CD4-positive, alpha-beta T cell treated with Interleukin-6 for 4 hours (primary cell): ENCODE data around the gene ZC3H11A.
"Not testable (repeated sequence)": the region's sequence is repeated elsewhere in the genome, so short reads cannot be mapped to it uniquely, and the experiment has no call there.

Experiments
- DNase-seq: peaks from one replicate; pipeline ENCODE4 v3.0.0-alpha.2; 2020; ENCODE audit warnings: mixed read lengths

The ZC3H11A gene

DNA sequence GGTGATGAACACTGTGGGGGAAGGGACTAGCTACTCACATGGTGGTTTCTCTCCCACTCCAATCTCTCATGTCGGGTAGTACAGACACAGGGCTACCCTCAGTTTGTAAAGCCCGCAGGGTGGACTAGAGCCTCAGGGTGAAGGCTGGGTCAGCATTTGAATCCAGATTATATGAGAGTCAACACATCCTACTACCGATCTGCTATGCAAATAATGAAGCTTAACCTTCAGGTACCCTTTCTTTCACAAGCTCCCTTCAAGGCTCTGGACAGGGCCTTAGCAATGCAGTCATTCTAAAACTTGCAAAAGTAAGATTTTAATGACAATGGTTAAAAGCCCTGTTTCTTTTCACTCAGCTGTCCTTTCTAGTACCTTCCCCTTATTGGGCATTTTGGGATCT, 5.5 kb upstream of the ZC3H11A start:
- no peak for DNase-seq

DNA sequence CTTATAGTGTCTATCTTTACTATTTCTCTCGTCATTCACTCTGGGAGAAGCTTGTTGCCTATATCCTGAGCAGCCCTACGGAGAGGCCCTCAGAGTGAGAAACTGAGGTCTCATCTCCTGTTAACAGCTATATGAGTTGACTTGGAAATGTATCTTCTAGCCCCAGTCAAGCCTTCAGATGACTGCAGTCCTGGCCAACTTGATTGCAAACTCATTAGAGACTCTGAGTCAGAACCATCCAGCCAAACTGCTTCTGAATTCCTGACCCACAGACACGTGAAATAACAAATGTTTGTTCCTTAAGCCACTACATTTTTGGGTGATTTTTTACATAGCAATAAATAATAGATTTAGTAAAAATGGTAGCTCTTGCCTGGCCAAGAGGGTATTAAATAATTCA, 3.9 kb upstream of the ZC3H11A start:
- DNase-seq, result no peak

DNA sequence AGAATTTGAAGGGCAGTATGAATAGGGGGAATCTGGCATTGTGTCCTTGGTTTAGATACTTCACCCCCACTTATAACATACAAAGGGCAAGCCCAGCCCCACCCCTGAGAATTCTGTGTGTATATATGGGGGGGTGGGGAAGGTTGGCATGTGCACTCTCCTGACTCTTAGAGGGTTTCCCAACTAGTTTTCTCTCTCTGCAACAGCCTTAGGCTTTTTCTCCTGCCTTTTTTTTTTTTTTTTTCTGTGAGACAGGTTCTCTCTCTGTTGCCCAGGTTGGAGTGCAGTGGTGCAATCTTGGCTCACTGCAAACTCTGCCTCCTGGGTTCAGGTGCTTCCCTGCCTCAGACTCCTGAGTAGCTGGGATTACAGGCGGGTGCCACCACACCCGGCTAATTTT, 2.9 kb upstream of the ZC3H11A start:
- no peak for DNase-seq

DNA sequence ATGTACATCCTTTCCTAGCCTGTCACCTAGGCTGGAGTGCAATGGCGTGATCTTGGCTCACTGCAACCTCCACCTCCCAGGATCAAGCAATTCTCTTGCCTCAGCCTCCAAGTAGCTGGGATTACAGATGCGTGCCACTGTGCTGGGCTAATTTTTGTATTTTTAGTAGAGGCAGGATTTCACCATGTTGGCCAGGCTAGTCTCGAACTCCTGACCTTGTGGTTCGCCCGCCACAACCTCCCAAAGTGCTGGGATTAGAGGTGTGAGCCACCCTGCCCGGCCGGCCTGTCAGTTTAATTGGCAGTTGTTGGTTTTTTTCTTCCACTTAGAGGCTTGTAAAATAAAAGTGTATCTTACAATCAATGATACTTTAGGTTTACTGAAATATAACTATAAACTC, 1.9 kb upstream of the ZC3H11A start:
- DNase-seq, result not testable (repeated sequence)

DNA sequence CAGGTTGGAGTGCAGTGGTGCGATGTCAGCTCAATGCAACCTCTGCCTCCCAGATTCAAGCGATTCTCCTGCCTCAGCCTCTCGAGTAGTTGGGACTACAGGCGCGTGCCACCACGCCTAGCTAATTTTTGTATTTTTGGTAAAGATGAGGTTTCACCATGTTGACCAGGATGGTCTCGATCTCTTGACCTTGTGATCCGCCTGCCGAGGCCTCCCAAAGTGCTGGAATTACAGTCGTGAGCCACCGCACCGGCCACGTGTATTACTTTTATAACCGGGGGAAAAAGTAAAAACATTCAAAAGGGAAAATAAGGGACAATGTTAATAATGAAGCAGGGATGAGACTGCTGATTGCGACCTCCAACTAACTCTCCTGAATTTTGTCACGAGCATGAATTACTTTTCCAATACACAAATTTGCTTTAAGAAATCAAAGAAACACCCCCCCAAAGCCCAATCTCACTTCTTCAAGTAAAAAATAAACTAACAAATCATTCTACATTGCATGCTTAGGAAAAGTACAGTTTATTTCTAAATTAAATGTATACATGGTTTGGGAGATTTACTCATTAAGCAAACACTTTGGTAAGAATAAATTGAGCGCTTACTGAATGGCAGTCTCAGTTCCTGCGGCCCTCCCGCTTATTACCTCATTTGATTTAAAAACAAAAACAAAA, 521 bp upstream of the ZC3H11A start:
- DNase-seq, result no peak

DNA sequence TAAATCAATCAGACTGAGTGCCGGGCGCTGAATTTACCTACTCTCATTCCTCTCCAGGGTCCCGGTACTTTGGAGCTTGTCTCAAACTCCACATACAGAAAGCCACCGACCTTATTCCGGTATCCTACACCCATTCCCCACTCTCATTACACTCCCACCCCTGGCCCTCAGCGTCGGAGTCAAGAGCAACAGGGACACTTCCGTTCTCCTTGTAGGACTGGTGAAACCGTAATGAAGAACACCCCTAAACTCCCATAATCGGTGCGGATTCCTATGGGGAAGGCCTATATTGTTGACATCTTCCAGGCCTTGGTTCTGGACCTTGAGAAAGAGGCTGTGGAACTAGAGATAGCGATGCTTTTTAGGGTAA, 798 bp downstream of the ZC3H11A start:
- peak; percentile 32 for DNase-seq

DNA sequence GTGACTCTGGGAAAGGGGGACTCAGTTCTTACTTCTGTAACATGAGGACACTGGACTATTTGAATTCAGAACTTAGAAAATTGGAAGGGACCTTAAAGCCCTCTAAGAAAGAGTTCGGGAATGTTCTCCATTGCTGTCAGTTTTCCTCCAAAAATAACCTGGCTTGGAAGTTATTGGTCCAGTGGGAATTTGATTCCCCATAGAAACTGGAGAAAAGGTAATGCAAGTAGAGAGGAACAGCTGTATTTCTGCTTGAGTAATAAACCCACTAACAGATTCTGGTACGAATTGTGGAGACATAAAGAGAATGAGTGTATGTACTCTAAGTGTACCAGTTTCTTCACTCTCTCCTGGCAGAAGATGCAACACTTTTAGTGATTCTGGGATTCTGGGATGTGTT, 1.8 kb downstream of the ZC3H11A start:
- no peak for DNase-seq

DNA sequence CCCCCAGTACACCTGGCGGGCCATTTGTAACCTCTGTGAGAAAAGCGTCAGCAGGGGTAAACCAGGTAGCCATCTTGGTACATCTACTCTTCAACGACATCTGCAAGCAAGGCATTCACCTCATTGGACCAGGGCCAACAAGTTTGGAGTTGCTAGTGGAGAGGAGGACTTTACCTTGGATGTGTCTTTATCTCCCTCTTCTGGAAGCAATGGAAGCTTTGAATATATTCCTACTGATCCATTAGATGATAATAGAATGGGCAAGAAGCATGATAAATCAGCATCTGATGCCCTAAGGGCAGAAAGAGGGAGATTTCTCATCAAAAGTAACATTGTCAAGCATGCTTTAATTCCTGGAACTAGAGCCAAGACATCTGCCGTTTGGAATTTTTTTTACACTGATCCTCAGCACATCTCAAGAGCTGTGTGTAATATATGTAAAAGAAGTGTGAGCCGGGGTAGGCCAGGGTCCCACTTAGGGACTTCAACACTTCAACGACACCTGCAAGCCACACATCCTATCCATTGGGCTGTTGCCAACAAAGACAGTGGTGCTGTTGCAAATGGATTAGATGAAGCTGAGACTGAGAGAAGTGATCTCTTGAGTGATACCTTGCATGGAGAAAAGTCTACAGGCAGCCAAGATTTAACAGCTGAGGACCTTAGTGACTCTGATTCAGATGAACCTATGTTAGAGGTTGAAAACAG, 2.7 kb downstream of the ZC3H11A start:
- DNase-seq, result no peak

DNA sequence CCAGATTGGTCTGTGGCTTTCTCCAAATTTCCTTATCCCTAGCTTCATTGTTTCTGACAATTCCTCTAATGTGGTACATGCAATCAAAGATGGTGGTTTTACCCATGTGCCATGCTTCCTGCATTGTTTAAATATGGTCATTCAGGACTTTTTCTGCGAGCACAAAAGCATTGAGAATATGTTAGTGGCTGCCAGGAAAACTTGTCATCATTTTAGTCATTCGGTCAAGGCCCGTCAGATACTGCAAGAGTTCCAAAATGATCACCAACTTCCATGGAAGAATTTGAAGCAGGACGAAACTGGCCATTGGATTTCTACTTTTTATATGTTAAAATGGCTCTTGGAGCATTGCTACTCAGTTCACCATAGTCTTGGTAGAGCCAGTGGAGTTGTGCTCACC, 3.7 kb downstream of the ZC3H11A start:
- DNase-seq, result no peak

DNA sequence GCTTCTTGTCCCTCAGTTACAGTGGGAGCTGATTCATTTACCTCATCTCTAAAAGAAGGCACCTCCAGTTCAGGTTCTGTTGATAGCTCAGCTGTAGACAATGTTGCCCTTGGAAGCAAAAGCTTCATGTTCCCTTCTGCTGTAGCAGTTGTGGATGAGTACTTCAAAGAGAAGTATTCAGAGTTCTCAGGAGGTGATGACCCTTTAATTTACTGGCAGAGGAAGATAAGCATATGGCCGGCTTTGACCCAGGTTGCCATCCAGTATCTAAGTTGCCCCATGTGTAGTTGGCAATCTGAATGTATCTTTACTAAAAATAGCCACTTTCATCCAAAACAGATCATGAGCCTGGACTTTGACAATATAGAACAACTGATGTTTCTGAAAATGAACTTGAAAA, 4.5 kb downstream of the ZC3H11A start:
- DNase-seq, result no peak

DNA sequence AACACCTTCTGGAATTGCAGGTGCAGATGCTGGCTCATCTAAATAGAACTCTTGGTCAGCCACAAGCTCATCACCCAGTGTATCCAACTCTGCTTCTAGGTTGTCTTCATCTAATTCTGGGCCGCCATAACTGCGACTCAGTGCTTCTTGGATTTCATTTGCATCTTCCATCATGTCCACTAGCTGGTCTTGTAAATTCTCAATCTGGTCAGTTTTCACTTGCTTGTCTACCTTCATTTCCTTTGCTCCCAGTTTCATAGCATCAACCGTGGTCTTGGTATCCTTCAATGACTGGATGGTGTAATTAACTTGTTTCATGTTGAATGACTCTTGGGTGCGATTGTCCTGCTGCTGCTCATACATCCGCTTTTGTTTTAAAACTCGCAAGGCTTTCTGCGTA, 10.3 kb downstream of the ZC3H11A start:
- DNase-seq, result no peak

DNA sequence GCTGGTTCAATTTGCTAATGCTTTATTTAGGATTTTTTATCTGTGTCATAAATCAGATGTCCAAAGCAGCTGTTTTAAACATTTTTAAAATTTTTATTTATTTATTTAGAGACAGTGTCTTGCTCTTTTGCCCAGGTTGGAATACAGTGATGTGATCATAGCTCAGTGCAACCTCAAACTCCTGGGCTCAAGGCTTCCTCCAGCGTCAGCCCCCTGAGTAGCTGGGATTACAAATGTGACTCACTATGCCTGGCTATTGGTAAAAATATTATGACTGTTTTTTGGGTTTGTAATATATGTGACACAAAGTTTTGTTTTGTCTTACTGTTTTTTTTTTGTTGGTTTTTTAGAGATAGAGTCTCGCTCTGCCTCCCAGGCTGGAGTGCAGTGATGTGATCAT, 11.8 kb downstream of the ZC3H11A start:
- no peak for DNase-seq

DNA sequence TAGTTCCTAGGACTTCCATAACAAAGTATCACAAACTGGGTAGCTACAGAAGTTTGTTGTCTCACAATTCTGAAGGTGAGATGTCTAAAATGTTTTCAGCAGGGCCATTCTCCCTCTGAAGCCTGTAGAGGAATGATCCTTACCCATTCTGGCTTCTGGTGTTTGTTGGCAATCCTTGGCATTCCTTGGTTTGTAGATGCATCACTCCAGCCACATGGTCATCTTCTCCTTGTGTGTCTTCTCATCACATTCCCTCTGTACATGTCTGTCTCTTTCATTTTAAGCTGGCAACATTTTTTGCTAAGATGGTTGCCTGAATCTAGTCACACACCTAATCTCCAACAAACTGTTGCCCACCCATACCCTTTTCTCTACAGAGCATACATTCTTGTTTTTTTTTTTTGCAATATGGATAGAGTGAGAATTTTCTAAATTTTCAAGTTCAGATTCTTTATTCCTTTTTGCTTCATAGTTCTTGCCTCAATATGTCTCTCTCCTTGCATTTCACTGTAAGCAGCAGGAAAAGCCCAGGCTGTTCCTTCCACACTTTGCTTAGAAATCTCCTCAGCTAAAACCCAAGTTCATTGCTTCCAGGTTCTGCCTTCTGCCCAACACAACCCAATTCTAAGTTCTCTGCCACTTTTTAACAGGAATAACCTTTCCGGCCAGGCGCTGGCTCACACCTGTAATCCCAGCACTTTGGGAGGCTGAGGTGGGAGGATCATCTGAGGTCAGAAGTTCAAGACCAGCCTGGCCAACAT, 18.3 kb downstream of the ZC3H11A start:
- DNase-seq, result no peak

DNA sequence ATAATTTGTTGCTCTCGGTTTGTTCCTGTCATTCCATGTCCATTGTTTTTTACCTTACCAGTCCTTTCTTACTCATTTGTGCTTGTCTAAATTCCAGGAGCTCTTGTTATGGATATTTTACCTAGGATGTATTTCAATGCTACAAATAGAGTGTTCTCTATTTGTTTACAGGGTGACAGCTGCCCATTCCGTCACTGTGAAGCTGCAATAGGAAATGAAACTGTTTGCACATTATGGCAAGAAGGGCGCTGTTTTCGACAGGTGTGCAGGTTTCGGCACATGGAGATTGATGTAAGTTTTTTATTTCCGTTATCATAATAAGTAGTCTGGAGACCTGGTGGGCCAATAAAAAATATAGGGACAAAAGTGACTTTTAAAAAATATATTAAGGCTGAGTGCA, 23.0 kb downstream of the ZC3H11A start:
- no peak for DNase-seq

DNA sequence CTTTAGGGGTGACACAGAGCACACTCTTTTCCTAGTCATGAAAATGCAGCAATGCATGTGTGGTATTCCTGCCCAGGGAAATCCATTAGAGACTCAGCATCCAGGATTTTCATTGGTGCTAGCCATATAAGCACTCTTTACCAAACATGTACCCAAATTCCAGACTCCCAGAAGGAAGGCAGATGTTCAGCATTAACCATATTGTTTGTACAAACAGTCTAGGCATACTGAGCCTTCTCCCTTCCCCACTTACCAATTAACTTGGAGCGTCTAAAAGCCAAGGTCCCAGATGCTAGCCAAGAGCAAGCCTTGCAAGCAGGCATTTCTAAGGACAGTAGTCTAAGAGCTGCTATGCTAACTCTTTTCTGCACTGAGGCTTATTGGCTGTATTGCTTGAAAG, 27.9 kb downstream of the ZC3H11A start:
- DNase-seq, result no peak

DNA sequence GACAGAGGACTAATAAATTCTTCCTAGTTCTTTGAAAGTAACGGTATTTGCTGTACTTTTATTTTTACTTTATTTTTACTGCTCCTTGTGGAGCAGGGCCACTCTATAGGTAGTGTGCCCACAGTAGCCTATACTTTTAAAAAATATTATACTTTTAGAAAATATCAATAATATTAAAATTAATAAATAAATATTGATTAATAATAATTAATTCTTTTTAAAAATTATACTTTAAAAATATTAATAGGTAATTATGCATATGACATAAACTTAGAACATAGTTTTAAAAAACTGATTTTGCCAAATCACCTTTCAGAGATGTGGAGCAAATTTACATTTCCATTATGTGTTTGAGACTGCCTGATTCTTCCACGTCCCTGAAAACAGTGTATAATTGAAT, 30.8 kb downstream of the ZC3H11A start:
- no peak for DNase-seq

DNA sequence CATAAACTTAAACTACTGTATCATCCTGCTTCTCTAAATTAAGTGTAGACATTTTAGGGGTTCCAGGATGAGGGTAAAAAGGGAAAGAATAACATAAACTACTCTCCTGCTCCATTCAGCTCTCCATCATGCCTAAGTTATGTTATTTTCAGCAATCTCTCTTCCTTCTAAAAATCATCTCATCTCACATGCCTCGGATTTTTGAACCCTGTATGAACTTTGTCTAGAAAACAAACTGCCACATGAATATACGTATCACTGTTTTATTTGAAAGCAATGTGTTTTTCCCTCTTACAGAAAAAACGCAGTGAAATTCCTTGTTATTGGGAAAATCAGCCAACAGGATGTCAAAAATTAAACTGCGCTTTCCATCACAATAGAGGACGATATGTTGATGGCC, 32.6 kb downstream of the ZC3H11A start:
- no peak for DNase-seq

DNA sequence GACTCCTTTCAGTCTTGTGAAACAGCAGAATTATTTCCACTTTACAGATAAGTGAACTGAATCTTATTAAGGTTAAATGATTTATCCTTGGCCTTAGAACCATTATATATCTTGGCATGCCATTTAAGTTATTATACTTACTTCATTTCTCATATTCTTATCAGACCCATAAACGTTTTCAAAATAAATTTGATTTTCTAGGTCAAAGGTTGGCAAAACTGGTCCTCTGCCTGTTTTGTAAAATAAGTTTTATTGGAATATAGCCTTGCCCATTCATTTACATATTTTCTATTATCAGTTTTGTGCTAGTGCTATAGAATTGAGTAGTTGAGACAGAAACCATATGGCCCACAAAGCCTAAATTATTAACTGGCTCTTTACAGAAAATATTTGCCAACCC, 33.1 kb downstream of the ZC3H11A start:
- DNase-seq, result no peak

DNA sequence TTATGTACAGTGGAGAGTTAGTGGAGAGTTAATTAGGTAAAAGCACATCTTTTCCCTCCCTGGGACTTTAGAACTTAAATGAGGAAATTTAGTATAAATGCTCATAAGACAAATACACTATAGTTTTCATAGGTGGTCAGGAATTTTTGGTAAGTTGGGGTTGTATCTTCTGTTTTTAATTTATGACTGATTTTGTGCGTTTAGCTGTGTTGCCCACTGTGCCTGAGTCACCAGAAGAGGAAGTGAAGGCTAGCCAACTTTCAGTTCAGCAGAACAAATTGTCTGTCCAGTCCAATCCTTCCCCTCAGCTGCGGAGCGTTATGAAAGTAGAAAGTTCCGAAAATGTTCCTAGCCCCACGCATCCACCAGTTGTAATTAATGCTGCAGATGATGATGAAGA, 33.8 kb downstream of the ZC3H11A start:
- not testable (repeated sequence) for DNase-seq

DNA sequence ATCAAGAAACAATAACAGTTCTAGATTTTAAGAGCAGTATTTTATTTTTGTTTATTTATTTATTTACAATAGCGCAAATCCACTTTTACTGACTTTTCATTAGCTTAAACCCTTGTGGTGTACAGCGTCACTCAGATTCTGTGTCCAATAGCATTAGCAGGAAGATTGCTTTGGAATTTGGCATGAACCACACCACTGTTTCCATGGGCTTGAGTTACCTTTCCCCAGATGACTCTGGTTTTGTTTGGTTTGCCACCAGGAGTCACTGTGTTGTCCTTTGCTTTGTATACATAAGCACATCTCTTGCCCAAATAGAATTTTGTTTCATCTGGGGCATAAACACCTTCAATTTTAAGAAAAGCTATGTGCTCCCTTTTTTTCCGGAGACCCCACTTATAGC, 40.1 kb downstream of the ZC3H11A start:
- DNase-seq, result no peak

DNA sequence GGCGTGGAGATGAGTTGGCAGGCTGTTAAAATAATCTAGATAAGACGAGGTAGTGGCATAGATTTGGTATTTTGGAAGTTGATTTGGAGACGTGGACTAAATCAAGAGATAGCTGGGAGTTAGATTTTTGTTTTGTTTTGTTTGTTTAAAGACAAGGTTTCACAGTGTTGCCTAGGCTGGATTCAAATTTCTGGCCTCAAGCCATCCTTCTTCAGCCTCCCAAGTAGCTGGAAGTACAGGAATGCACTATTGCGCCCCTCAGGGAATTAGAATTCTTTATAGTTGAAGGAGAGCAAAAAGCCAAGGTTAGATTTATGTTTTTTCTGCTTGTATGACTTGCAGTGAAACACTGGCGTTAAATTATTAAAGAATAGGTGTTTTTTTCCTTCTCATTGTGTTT, 43.7 kb downstream of the ZC3H11A start:
- DNase-seq, result no peak

DNA sequence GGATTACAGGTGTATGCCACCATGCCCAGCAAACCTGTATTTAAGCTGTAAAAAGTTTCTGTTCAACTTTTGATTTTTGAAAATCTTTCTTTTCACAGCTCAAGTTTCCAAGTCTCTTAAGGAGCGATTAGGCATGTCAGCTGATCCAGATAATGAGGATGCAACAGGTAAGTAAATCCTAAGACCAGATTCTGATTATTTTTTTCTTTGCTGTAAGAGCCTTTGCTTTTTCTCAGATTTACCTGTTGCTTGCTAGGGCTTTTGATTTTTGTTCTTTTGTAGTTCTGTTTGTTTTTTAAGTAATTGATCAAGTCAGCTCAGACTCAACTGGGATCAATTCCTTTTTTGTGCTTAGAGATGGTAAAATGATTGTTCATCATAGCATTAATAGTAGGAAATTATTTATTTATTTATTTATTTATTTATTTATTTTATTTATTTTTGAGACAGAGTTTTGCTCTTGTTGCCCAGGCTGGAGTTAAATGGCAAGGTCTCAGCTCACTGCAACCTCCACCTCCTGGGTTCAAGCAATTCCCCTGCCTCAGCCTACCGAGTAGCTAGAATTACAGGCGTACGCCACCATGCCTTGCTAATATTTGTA, 44.9 kb downstream of the ZC3H11A start:
- DNase-seq, result no peak

DNA sequence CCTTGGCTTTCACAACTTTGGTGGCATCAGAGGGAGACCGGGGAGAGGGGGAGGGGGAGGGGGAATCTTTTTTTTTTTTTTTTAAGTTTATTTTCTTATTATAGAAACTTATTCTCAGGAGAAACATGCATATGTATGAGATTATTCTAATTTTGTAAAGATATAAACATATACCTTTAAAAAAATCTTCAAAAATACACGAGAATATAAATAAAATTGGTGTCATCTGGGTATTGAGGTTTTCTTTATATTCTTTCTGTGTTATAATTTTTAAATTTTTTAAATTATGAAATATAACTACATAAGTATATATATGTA, 47.1 kb downstream of the ZC3H11A start:
- DNase-seq, result no peak

DNA sequence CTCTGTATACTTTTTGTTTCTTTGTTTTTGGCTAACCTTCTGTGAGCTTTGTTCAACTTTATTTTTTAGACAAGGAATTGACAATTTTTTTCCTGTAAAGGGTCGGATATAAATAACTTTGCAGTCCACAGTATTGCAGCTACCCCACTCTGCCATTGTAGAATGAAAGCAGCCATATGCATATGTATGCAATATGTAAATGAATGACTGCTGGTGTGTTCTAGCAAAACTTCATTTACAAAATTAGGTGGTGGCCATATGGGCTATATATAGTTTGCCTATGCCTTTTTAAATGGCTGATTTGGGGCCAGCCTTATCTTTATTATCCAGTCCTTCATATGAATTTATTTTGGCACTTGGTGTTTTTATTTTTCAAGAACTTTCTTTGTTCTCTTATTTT, 48.0 kb downstream of the ZC3H11A start:
- DNase-seq, result no peak
